ENCODE data around the gene TRAP1.

Gene TRAP1

DNA sequence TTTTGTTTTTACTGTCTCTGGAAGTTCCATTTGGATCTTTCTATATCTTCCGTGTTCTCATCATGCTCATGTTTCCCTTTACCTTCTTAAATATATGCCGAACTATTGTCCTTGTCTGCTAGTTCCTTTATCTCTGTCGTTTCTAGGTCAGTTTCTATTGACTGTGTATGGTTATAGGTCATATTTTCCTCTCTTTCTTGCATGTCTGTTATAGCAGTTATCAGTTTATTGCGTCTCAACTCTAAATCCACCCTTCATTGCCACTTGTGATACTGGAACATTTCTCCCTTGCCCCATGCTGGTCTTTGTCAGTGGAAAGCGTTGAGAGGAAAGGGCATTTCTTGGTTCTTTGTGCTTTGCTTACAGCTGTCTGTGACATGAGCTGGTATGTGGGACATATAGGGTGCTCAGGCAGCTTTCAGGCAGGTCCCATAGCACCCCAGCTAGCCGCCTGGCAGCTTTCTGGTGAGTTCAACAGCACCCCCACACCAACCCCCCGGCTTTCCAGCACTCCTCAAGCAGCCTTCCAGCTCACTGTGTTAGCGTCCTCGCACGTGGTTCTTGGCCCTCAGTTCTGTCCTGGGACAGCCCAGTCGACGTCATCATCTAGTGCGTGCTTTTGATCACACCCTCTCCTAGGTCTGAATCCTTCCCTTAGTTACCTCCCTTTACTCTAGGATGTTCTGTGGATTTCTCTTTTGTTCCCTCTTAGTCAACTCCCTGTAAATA lies 78.2 kb downstream of the TRAP1 start:
- no peak overlapping the region for H3K4me3 ChIP-seq
- no peak for DNase-seq (ENCODE audit: low spot score)
- H3K27ac ChIP-seq = no peak overlapping the region
- TF ChIP-seq, protein P1, sequence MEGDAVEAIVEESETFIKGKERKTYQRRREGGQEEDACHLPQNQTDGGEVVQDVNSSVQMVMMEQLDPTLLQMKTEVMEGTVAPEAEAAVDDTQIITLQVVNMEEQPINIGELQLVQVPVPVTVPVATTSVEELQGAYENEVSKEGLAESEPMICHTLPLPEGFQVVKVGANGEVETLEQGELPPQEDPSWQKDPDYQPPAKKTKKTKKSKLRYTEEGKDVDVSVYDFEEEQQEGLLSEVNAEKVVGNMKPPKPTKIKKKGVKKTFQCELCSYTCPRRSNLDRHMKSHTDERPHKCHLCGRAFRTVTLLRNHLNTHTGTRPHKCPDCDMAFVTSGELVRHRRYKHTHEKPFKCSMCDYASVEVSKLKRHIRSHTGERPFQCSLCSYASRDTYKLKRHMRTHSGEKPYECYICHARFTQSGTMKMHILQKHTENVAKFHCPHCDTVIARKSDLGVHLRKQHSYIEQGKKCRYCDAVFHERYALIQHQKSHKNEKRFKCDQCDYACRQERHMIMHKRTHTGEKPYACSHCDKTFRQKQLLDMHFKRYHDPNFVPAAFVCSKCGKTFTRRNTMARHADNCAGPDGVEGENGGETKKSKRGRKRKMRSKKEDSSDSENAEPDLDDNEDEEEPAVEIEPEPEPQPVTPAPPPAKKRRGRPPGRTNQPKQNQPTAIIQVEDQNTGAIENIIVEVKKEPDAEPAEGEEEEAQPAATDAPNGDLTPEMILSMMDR (IDR thresholded peaks at IDR 0.05) = no peak

DNA sequence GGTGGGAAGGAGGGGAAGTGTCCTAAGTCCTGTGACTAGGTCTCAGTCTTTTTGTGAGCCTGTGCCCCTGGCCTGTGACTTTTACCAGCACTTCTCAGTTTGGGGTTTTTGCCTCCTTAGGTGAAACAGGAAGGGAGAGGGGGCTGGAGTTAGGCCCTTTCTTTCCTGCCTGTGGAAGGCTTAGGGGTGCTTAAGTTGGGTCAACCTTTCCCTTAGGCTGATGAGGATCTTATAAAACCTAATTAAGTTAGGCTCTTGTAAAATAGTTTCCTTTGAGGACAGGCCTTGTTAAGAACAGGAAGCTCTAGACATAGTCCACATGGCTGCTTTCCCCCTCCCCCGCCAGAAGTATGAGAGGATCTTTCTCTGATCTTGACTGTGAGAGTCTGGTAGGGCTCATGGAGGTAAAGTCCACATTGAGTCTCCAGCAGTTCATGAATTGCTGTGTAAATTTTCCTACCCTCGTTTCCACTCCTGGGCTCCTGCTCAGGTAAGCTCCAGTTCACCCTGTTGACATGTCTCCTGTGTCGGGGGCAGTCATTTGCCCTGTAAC lies 79.9 kb downstream of the TRAP1 start:
- H3K27ac ChIP-seq = no peak overlapping the region
- no peak for DNase-seq (ENCODE audit: low spot score)
- H3K4me3 ChIP-seq = no peak overlapping the region
- TF ChIP-seq, protein P1 (IDR thresholded peaks at IDR 0.05) = no peak

DNA sequence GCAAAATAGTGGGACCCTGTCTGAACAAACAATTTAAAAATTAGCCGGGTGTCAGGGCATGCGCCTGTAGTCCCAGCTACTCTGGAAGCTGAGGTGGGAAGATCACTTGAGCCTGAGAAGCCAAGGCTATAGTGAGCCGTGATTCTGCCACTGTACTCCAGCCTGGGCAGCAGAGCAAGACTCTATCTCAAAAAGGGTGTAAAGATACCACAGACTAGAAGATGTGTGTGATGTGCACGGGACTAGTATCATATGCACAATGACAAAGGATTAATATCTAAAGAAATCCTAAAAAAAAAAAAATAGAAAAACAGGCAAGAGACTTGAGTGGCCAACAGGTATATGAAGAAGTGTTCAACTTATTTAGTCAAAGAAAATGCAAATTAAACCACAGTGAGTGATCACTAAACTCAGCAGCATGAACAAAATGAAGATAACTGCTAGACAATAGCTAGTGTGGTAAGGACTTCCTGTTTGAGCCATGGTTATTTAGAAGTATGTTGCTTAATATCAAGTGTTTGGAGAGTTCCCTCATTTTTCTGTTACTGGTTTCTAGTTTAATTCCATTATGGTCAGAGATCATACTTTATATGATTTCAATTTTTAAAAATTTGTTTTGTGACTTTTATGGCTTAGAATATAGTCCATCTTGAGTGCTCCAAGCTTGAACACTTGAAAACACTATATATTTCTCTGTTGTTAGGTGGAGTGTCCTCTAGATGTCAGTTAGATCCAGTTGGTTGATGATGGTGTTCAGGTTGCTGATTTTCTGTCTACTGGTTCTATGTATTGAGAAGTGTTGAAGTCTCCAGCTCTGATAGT lies 91.2 kb downstream of the TRAP1 start:
- no peak for DNase-seq (ENCODE audit: low spot score)
- Histone ChIP-seq H3K27ac (no peak overlapping the region), H3K4me3 (no peak overlapping the region)
- TF ChIP-seq, protein P1 (IDR thresholded peaks at IDR 0.05) = no peak

GRCh38 chr16:3625331-3625730 lies 92.0 kb downstream of the TRAP1 start:
- Histone ChIP-seq H3K27ac (no peak overlapping the region), H3K4me3 (no peak overlapping the region)
- no peak for DNase-seq (ENCODE audit: low spot score)
- TF ChIP-seq, protein P1 (IDR thresholded peaks at IDR 0.05) = no peak

GRCh38 chr16:3623642-3624041 lies 93.7 kb downstream of the TRAP1 start:
- no peak for DNase-seq (ENCODE audit: low spot score)
- TF ChIP-seq, protein P1 (IDR thresholded peaks at IDR 0.05) = no peak
- Histone ChIP-seq H3K4me3 (no peak overlapping the region), H3K27ac (no peak overlapping the region)

DNA sequence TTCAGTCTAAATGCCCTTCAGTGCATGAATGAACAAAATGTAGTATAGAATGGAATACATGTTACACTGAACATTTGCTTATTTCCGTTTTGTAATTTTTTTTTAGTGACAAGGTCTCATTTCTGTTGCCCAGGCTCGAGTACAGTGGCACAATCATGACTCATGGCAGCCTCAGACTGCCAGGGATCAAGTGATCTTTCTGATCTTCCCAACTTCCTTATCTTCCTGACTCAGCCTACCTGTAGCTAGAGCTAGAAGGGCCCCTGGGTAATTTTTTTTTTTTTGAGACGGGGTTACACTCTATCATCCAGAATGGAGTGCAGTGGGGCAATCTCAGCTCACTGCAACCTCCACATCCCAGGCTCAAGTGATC lies 98.6 kb downstream of the TRAP1 start:
- no peak for DNase-seq (ENCODE audit: low spot score)
- TF ChIP-seq, protein P1 (IDR thresholded peaks at IDR 0.05) = no peak
- no peak overlapping the region for H3K27ac ChIP-seq
- no peak overlapping the region for H3K4me3 ChIP-seq
